Measurements from ENCODE around the gene ATP8B3.

Gene ATP8B3

DNA sequence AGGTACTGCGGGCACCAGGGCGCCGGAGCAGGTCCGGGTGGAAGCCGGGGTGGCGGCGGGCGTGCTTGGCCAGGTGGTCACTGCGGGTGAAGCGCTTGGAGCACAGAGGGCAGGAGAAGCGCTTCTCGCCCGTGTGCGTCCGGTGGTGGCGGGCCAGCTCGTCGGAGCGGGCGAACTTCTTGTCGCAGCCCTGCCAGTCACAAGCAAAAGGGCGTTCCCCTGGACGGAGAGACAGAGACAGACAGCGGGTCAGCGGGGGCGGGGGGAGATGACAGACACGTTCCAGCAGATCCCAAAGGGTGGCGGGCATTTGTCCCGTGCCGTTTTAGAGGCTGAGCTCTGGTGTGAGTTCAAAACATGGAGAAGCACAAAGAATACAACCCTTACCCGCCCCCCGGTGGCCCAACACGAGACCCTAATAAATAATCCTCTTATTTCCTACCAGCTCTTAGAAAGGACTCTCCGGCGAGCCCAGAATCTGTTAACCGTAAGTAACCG is 42.5 kb upstream of the ATP8B3 start:
- Mint-ChIP-seq H3K4me3 (peak overlapping the region; percentile 60), H3K36me3 (ENCODE audit: low read depth) (no peaks in the 10 kb centered on the region), H3K9me3 (no peaks in the 10 kb centered on the region), H3K27me3 (no peaks in the 10 kb centered on the region), H3K4me1 (ENCODE audit: low read depth) (peaks cover 66% of the 10 kb centered on the region), H3K27ac (peak overlapping the region; percentile 80)

DNA sequence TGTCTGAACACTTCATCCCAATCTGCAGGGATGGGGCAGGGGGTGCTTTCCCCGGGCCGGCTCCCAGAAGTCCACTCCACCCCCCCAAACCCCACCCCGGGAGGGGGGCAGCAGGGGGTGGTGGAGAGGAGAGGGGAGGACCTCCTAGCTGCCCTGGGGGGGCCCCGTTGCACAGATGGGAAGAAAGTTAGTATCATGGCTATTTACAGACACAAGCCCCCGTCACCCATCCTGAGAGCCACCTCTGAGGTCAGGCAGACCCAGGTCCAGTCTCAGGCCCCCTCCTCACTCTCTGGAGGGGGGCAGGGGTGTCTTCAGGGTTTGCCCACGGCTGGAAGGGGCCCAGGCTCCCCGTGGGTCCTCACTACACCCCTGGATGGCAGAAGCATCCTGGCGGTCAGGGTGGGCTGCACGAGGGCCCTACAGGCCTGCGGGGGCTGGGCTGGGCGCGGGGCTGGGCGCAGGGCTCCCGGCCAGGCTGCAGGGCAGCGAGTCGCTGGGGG is 42.0 kb upstream of the ATP8B3 start:
- Mint-ChIP-seq H3K27ac (no peak overlapping the region), H3K9me3 (no peaks in the 10 kb centered on the region), H3K27me3 (no peaks in the 10 kb centered on the region), H3K36me3 (ENCODE audit: low read depth) (no peaks in the 10 kb centered on the region), H3K4me1 (ENCODE audit: low read depth) (peaks cover 67% of the 10 kb centered on the region), H3K4me3 (no peak overlapping the region)

DNA sequence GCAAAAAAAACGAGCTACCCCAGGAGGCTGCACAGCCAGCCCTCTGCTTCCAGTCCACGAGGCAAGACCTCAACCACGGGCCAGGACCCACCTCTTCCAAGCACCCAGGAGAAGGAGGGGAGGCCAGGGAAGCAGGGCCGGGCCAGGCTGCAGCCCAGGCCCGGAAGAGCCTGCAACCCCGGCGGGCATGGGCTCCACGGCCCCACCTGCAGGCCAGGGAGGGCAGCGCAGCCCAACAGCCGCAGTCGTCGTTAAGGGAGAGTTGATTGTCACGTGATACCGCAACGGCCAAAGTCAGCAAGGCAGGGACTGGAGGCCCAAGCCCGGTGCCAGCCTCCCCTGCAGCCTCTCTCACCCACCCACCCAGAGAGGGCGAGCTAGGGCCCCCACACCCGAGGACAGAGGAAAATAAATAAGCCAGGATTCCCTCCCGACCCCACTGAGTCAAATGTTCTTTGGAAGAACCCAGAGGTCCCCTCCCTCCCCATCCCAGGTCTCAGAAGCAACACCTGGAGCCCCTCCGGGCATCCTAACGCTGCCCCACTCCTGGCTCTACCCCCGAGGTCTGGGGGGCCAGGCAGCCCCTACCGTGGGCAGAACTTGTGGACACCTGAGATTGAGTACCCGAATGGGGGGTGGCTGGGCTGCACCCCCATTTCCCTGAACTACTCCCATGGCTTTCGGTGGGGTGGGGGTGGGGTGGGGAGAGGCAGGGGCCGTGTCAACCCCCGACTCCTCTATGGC is 41.4 kb upstream of the ATP8B3 start:
- peak overlapping the region; percentile 53 for H3K4me3 Mint-ChIP-seq
- H3K36me3 Mint-ChIP-seq (ENCODE audit: low read depth): no peaks in the 10 kb centered on the region
- H3K27me3 Mint-ChIP-seq: no peaks in the 10 kb centered on the region
- peaks cover 67% of the 10 kb centered on the region for H3K4me1 Mint-ChIP-seq (ENCODE audit: low read depth)
- peak overlapping the region; percentile 91 for H3K27ac Mint-ChIP-seq
- no peaks in the 10 kb centered on the region for H3K9me3 Mint-ChIP-seq

DNA sequence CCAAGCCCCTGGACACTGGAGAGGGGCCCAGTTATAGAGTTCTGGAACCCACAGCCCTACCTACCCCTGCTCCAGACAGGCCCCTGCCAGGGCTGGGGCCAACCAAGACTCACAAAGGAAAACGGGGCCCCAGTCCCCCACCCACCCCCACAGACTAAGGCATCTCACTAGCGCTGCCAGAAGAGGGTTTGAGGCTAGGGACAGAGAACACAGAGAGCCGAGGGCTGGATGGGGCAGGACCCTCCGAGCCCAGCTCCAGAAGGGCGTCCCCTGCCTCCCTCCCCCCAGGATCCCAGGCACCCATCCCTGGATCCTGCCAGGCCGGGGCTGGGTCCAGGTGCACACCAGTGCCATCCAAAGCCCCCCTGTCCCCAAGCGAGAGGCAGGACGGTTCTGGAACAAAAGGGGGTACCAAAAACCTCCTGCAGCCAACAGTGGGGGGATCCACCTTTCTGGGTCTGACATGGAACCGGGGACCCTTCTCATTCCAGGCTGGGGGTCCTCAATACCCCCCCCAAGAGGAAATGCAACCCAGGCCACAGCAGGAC is 40.6 kb upstream of the ATP8B3 start:
- Mint-ChIP-seq H3K4me1 (ENCODE audit: low read depth) (peaks cover 63% of the 10 kb centered on the region), H3K4me3 (no peak overlapping the region), H3K27ac (peak overlapping the region; percentile 91), H3K27me3 (no peaks in the 10 kb centered on the region), H3K36me3 (ENCODE audit: low read depth) (no peaks in the 10 kb centered on the region), H3K9me3 (no peaks in the 10 kb centered on the region)

DNA sequence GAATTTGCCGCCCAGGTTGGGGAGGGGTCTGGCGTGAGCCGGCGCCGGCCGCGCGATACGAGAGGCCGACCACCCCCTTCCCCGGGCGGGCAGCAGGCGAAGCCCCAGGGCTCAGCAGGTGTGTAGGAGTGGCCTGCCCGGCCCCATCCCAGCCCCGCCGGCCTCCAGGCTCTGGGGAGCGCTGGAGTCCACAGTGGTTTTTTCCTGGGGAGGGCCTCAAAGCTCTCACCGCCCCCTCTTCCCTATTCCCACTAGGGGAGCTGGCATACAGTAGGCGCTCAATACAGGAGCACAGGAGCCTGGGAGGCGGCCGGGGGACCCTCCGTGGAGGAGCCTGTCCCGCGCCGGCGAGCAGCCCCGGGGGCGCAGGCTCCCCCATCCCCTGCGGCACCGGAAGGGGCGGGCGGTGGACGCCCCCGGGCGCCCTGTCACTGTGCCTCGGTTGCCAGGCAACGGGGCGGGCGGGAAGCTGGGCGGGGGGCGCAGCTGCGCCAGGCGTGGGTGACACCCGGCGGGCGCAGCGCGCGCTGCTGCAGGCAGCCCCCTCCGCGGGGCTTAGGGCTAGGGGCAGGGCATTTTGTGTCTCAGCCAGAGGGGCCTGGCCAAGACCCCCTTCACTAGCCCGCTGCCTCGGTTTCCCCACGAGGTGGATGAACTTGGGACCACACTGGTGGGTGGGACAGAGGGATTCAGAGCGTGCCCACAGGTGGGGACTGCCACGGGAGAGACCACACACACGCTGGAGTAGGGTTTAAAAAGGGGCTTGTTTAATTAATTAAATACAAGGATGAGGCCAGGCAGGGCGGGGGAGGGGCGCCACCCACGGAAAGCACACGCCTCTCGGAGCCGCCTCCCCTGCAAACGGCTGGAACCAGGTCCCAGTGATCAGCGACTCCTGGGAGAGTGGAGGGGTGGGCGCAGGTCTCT is 39.8 kb upstream of the ATP8B3 start:
- Mint-ChIP-seq H3K36me3 (ENCODE audit: low read depth) (peaks cover 6% of the 10 kb centered on the region), H3K27me3 (no peaks in the 10 kb centered on the region), H3K4me3 (peak overlapping the region; percentile 26), H3K4me1 (ENCODE audit: low read depth) (peaks cover 69% of the 10 kb centered on the region), H3K9me3 (no peaks in the 10 kb centered on the region), H3K27ac (peak overlapping the region; percentile 61)

DNA sequence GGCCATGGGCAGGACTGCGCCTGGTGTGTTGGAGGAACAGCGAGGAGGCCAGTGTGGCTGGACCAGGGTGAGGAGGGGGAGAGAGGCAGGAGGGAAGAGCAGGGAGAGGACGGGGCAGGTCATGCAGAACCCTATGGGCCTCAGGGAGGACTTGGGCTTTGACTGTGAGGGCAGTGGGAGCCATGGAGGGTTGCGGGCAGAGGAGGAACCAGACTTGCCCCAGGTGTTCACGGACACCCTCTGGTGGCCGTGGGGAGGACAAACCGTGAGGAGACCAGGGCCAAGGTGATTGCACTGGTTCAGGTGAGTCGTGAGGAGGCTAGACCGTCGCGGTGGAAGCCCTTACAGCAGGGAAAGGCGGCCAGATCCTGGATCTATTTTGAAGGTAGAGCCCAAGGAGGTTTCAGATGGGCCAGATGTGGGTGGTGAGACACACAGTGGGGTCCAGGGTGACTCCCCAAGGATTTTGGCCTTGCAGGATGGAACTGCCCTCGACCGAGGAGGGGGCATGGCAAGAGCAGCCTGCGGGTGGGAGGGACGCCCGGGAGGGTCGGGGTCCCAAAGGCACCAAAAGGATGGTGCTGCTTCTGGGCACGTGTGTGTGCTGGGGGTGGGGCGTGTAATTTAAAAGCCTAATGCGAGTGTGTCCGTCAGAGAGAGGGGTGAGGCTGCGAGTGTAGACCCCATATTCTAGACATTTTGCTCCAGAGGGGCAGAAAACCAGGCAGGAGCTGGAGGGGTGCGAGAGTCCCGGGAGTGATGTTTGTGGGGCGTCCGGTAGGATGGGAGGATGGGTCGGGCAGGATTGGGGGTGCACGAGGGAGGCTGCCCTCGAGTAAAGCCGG is 39.0 kb upstream of the ATP8B3 start:
- Mint-ChIP-seq H3K4me1 (ENCODE audit: low read depth) (peaks cover 72% of the 10 kb centered on the region), H3K36me3 (ENCODE audit: low read depth) (peaks cover 6% of the 10 kb centered on the region), H3K9me3 (no peaks in the 10 kb centered on the region), H3K4me3 (peak overlapping the region; percentile 30), H3K27me3 (no peaks in the 10 kb centered on the region), H3K27ac (peak overlapping the region; percentile 65)

DNA sequence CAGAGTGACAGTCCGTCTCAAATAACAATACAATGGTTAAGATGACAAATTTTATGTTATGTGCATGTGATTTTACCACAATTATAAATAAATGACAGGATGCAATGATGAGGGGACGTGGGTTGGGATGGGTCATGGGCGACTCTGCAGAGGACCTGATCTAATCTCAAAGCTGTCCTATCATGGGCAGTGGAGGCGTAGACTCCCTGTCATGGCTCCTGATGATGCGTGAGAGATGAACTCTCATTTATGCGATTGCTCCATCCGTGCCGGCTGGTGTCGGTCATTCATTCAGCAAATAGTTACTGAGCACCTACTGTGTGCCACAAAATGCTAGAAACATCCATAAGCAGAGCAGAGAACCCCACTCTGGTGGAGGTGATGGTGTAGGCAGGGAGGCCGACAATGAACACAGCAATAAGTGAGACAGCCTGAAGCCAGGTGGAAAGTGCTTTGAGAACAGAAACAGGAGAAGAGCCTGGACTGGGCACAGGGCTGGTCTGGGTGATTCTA is 37.9 kb upstream of the ATP8B3 start:
- Mint-ChIP-seq H3K27ac (peak overlapping the region; percentile 71), H3K36me3 (ENCODE audit: low read depth) (peaks cover 6% of the 10 kb centered on the region), H3K9me3 (no peaks in the 10 kb centered on the region), H3K4me1 (ENCODE audit: low read depth) (peaks cover 69% of the 10 kb centered on the region), H3K27me3 (no peaks in the 10 kb centered on the region), H3K4me3 (no peak overlapping the region)

DNA sequence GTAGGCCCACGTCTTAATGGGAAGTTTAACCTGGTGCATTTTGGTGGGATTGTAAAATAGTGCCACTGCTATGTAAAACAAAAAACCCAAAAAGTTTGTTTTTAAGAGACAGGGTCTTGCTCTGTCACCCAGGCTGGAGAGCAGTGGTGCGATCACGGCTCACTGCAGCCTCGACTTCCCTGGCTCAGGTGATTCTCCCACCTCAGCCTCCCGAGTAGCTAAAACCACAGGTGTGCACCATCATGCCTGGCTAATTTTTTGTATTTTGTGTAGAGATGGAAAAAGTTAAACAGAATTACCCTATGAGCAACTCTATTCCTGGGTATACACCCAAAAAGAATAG is 37.0 kb upstream of the ATP8B3 start:
- H3K36me3 Mint-ChIP-seq (ENCODE audit: low read depth): peaks cover 6% of the 10 kb centered on the region
- H3K27me3 Mint-ChIP-seq: no peaks in the 10 kb centered on the region
- no peaks in the 10 kb centered on the region for H3K9me3 Mint-ChIP-seq
- peak overlapping the region; percentile 58 for H3K27ac Mint-ChIP-seq
- H3K4me3 Mint-ChIP-seq: peak overlapping the region; percentile 71
- H3K4me1 Mint-ChIP-seq (ENCODE audit: low read depth): peaks cover 68% of the 10 kb centered on the region

DNA sequence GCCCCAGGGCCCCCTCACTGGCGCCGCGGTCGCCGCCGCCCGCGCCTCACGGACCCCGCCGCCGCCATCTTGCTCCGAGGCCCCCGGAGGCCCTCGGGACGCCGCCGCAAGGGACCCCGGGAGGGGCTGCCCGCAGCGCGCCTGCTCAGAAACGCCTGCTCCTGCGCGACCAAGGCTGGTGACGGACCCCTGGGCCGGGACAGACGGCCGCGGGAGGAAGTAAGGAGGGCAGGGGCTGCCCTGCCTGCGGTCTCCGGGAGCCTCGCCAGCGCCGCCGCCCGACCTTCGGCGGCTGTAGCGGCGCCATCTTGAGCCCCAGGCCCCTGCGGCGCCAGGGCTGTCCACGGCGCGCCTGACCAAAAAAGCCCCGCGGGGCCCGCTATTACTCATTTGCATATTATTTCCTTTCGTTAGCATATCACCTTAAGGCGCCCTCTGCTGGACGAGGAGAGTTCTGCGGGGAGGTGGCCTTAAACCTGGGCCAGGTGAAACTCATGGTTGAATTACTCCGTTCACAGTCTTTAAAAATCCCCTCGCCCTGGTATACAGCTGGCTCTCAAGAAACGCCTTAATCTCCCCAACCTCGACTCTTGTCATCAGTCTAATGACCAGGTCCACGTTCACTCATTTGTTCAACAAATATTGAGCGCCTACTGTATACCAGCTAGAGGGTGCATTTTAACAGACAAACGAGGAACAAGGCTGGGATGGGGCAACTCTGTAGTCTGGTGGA is 36.5 kb upstream of the ATP8B3 start, which contains the start of gene REXO1:
REXO1 (minus strand) TSS at position 85 of the 733 bp plus-strand sequence. CDS start 125 bp downstream, outside the sequence.
- Mint-ChIP-seq H3K9me3 (no peaks in the 10 kb centered on the region), H3K4me3 (peak within 1 kb of the TSS; percentile 95), H3K36me3 (ENCODE audit: low read depth) (peaks cover 6% of the 10 kb centered on the region), H3K27ac (peak within 1 kb of the TSS; percentile 96), H3K4me1 (ENCODE audit: low read depth) (peaks cover 71% of the 10 kb centered on the region), H3K27me3 (no peaks in the 10 kb centered on the region)

DNA sequence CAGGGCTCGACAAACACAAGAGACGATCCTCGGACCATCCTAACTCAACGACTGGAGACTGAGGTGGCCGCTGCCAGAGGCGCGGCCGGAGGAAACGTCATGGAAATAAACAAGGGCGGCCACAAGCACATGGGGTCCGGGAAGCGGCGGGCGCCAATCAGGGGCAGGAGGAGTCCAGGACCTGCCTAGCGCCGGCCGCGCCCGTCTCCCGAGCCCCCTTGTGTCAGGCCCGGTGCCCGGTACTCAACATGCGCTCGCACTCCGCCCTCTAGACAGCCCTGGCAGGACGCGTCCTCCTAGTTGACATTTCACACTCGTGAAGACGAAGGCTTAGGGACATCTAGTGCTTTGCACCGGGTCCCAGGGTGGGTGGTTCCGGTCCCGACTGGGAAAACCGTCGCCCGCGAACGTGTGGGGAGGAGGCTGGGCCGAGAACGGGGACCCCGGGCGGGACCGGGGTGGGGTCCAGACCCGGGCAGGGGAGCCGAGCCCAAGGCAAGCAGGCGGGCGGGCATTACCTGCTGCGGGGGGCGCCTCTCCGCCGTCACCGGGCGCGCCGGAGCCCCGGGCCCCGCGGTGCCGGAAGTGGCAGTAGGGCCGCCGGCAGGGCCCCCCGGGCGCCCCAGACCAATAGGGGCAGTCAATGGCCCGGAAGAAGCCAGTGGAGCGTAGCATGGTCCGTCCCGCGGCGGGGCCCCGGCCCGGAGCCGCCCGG is 35.8 kb upstream of the ATP8B3 start:
- H3K4me1 Mint-ChIP-seq (ENCODE audit: low read depth): peaks cover 67% of the 10 kb centered on the region
- H3K36me3 Mint-ChIP-seq (ENCODE audit: low read depth): peaks cover 6% of the 10 kb centered on the region
- H3K9me3 Mint-ChIP-seq: no peaks in the 10 kb centered on the region

DNA sequence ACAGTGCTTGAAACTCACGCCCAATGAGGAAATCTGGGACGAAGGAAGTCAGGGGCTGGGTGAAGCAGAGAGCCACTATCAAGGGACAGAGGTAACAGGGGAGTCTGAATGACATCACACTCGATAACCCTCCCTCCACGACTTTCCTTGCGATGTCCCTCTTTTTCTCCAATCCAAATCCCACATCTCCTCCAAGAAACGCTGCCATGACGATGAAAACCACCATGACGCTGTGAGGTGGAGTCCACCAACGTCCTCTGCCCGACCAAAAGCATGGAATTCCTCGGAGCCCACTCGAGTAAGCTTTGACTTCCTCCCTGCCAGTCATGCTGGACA is 35.2 kb upstream of the ATP8B3 start:
- Mint-ChIP-seq H3K4me1 (ENCODE audit: low read depth) (peaks cover 63% of the 10 kb centered on the region), H3K27ac (peak overlapping the region; percentile 96), H3K27me3 (no peaks in the 10 kb centered on the region), H3K36me3 (ENCODE audit: low read depth) (peaks cover 6% of the 10 kb centered on the region), H3K9me3 (no peaks in the 10 kb centered on the region), H3K4me3 (peak overlapping the region; percentile 95)

More for the DNA sequence above, 35.8 kb upstream of the ATP8B3 start:
- no peaks in the 10 kb centered on the region for H3K27me3 Mint-ChIP-seq
- H3K4me3 Mint-ChIP-seq: peak overlapping the region; percentile 95
- H3K27ac Mint-ChIP-seq: peak overlapping the region; percentile 96

DNA sequence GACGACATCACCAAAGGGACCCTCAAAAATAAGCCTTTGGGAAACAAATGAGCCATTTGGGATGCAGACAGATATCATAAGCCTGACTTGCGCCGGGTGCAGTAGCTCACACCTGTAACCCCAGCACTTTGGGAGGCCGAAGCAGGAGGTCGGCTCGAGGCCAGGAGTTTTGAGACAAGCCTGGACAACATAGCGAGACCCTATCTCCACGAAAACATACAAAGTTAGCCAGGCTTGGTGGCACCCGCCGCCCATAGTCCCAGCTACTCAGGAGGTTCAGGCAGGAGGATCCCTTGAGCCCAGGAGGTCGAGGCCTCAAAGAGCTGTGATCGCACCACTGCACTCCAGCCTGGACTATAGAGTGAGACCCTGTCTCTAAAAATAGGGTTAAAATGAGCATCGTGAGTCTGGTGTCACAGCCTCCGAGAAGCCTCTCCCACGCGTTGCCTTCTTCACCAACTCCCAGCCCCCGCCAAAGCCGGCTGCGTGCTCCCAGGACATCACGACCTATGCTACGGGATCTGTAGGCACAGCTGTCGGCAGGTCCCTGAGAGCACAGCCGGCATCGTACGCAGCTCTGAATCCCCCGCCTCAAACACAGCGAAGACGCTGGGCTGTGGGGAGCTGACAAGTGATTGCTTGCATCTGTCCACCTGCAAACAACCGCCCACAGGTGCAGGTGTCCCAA is 34.6 kb upstream of the ATP8B3 start:
- Mint-ChIP-seq H3K4me1 (ENCODE audit: low read depth) (peaks cover 62% of the 10 kb centered on the region), H3K27me3 (no peaks in the 10 kb centered on the region), H3K4me3 (peak overlapping the region; percentile 95), H3K27ac (peak overlapping the region; percentile 96), H3K9me3 (no peaks in the 10 kb centered on the region), H3K36me3 (ENCODE audit: low read depth) (peaks cover 6% of the 10 kb centered on the region)
